Activated CD4-positive, alpha-beta T cell treated with anti-CD3 and anti-CD28 coated beads for 1 hour (primary cell): Measurements from ENCODE around the gene ZNF496.
A peak's percentile ranks its signal among the peaks of the same experiment; 100 is the strongest.
"Not testable (repeated sequence)": the region's sequence is repeated elsewhere in the genome, so short reads cannot be mapped to it uniquely, and the experiment has no call there.

Experiments used
- DNase-seq: peaks from one replicate; pipeline ENCODE4 v3.0.0-alpha.2; 2020

Gene ZNF496

GRCh38 chr1:247358920-247359319 lies 27.3 kb upstream of the ZNF496 start:
- DNase-seq = no peak

DNA sequence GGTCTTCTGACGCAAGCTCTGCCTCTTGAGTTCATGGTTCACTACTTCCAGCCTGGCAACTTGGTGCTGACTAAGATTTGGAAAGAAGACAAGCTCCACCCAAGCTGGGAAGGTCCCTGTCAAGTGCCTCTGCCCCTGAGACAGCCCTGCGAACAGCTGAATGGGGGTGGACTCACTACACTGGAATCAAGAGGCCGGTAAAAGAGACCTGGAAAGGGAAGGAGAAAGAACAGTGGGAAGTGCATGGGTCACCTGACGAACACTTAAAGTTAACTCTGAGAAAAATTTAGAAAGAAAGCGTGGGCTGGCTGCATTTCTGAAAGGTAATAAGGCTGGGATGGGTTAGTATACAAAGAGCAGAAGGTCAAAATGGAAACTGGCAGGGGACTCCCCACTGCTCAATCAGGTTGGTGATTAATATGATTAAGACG lies 26.1 kb upstream of the ZNF496 start:
- no peak for DNase-seq

DNA sequence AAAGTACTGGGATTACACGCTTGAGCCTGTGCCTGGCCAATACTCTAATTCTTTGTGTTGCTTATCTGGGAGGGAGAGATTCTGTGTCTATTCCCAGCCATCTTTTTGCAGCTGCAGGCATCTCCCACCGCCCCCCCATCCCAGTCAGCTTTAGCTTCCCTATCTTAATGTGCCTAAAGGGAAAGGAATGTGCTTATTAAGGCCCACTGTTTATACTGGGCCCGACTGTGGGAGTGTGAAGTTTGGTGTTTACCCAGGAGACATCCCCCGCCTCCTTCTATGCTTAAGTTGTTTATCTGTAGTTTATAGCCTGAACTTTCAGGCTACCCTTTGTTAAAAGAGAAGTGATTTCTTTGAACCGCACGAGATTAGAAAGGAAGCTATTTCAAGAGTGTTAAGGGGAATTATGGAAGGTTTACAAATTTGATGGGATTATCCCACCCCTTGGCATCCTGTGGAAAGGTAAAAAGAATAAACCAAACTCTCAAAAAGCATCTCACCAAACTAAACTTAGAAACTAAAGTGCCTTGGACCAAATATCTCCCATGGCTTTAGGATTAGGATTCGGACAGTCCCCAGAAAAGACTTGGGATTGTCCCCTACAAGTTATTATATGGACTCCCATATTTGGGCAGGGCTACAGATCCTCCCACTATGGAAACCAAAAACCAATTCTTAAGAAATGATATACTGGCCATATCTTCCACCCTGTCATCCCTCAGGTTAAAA lies 25.5 kb upstream of the ZNF496 start:
- DNase-seq = no peak

- DNase-seq = not testable (repeated sequence)
Observed at GRCh38 chr1:247355160-247355559, 23.5 kb upstream of the ZNF496 start.

- DNase-seq = no peak
Observed at GRCh38 chr1:247352175-247352574, 20.5 kb upstream of the ZNF496 start.

DNA sequence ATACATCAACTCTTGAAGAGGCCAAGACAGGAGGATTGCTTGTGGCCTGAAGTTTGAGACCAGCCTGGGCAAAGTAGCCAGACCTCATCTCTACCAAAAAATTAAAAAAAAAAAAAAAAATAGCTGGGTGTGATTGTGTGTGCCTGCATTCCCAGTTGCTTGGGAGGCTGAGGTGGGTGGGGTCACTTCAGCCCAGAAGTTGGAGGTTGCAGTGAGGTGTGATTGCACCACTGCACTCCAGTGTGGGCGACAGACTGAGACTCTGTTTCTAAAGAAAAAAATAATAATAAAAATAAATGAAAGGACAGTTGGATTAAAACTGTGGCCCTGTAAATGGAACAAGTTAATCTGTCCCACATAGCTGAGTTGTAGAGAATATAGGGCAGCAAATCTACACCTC lies 18.9 kb upstream of the ZNF496 start:
- DNase-seq = no peak

DNA sequence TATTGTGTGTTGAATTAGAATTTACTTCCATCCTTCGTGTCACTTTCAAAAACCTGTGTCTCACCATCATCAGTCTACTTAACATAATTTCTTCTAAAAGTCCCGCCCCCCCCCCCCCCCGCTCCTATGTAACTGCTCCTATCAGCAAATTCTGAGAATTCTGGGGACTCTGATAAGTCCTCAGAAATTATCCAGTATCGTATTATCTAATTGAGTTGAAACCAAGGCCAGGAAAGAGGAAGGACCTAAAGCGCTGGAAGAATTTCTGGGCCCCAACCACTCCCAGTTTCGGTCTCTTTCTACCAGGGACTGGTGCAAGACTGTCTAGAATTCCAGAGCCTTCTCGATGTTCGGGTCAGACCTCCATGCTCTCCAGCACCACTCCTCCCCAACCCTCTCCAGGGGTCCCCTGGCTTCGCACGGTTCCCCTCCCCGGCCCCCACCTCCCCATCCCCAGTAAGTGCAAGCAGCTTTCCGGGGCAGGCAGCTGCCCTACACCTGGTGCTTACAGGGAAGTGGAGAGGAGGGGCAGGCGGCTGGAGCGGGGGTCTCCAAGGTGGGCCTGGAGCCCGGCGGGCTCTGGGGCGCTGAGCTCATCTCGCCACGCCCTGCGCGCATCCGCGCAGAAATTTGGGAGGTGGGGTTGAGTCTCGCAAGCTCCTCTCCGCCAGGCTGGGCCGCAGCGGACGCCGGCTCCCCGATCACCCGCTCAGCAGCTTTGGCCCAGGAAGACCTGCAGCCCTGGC lies 16.0 kb upstream of the ZNF496 start:
- no peak for DNase-seq

DNA sequence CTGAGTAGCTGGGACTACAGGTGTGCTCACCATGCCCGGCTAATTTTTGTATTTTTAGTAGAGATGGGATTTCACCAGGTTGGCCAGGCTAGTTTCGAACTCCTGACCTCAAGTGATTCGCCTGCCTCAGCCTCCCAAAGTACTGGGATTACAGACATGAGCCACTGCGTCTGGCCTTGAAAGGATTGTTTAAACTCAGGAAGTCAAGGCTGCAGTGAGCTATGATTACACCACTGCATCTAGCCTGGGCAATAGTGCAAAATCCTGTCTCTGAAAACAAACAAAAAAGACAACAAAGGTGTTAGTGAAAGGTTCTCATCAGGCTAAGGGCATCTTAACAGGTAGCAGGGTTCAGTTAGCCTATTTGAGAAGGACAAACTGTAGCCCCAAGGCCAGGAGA lies 14.2 kb upstream of the ZNF496 start:
- DNase-seq = no peak

- DNase-seq = no peak
Observed at GRCh38 chr1:247343801-247344200, 12.1 kb upstream of the ZNF496 start.

- no peak for DNase-seq
Observed at GRCh38 chr1:247338723-247339275, 7.1 kb upstream of the ZNF496 start.

DNA sequence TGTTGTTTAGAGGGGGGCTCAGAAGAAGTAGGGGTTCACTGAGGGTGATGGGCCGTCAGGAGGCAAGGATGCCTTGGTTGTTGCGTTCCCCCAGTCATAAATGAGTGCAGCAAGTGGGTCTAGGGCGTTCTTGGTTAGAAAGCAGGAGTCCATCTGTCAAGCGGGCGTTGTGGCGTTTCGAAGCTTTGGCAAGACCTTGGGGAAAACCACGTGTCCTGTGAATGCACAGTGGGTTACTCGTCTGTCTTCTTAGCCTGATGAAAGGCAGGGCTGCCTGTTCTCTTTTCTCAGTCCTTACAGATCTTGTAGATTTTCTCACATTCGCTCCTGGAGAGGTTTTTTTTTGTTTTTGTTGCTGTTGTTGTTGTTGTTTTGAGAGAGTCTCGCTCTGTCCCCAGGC lies 6.3 kb upstream of the ZNF496 start:
- DNase-seq = no peak

- DNase-seq = no peak
Observed at GRCh38 chr1:247337250-247337746, 5.6 kb upstream of the ZNF496 start.

- no peak for DNase-seq
Observed at GRCh38 chr1:247336390-247336789, 4.7 kb upstream of the ZNF496 start.

GRCh38 chr1:247335882-247336281 lies 4.2 kb upstream of the ZNF496 start:
- DNase-seq = no peak

DNA sequence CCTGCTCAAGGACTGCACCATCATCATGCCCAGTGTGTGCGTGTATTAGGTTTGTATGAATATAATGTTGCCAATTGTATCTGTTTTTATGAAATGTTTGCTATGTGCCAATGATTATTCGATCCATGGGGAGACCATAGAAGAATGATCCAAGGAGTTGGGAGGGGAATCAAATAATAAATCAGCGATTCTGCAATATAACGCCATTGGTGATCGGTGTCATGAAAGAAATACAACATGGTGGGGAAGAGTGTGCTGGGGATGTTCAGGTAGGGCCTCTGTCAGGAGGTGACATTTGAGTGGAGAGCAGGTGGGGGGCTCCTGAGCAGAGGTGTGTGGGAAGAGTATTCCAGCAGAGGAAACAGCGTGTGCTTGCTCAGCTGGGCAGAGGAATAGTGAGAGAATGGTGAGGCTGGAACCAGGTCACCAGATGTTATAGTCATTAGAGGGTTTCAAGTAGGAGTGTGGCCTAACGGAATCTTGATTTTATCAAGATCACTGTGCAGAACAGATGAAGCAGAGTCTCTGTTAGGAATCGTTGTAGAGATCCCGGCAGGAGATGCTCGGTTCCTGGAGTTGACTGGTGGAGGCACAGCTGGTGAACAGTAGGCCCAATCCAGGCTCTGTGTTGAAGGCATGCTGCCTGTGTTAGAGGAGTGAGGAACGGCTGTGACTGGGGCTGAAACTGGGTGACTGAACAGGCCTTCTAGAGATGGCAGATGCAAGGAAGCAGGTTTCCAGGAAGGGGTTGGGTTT lies 2.9 kb upstream of the ZNF496 start:
- no peak for DNase-seq

DNA sequence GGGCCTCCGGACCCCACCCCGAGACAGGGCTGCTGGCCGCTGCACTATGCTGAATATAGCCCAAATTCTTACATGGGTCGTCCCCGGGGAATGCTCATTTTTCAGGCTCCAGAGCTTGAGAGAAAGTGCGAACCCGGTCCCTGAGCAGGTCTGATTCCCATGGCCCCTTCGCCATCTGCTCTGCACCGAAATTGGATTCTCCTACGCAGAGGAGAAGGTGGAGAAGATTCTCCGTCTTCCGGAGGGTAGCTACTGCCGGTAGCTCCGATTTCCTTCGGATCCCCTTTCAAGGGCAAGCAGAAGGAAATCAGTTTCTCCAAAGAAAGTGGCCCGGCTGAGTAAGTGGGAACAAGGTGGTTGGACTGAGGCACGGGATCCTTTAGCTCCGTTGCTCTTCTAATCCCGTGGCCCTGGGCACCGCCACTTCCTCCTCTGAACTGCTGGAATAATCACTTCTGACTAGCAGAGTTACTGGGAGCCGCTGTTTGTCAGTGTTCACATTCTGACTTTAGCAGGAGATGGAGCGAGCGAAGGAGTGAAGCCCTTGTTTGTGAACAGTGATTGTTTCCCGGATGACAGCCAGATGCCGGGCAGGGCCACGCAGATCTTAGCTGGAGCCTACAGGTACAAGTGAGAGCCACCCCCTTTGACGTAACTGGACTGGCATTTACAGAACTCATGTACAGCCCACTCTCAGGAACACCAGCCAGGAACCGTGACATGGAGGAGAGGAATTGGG lies 1.1 kb upstream of the ZNF496 start:
- DNase-seq = no peak

DNA sequence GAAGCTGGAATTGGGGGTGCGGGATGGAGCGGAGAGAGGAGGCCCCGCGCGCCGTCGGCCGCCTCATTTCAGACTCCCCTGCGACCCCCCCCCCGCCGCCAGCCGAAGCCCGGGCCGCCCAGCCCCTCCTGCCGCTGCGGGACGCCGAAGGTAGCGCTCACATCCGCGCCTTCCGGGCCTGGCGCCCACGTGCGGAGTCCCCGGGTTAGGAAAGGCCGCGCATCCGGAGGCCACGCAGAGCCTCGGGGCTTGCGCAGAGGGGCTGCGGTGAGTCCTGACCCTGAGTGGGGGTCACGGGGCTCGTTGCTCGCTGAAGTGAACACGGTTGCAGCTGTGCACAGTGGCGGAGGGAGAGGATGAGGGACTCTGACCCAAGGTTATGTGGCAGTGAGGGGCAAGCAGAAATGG lies 552 bp upstream of the ZNF496 start:
- peak; percentile 28 for DNase-seq

- DNase-seq = peak; percentile 53
Observed at GRCh38 chr1:247331172-247331524, 519 bp downstream of the ZNF496 start.

DNA sequence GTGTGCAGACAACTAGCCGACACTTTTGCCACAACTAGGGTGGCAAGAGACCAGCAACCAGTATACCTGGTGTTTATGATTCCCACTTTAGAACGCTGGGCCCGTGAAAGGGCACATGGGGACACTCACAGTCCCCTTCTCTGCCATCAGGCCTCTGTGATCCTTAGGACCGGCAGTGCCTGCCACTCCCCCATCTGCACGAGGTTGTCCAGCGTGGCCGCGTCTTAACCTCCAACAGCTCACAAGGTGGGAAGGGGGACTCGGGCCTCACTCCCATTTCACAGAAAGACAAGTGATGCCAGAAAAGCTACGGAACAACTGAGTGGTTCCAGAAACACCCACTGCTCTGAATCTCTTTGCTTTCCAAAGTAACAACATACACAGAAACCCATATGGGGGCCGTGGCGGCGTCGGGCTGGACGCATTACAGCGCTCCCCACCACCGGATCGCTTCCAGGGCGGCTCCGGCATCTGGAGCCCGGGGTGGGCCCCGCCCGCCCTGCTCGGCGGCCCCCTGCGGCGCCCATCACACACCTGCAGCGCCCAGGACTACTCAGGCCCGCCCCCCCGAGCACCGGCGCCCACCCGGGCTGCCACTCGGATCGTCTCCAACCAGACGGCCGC lies 1.0 kb downstream of the ZNF496 start:
- DNase-seq = no peak

DNA sequence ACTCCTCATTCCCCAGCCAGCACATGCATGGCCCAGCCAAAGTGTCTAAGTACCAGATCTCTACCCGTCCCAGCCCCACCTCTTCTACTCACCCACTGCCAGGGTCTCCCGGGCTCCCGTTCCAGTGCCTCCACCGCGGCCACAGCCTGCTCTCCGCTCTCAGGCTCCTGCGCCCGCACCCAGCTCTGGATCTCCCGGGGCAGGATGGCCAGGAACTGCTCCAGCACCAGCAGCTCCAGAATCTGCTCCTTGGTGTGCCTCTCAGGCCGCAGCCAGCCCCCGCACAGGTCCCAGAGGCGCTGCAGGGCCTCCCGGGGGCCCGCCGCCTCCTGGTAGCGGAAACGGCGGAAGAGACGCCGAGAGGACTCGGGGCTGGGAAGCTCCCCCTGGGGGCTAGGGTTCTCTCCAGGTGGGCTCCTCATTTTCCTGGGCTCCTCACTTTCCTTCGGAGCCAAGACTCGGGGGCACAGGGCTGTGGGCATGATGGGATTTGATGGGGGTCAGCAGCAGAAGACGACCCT lies 2.5 kb downstream of the ZNF496 start:
- DNase-seq = no peak

DNA sequence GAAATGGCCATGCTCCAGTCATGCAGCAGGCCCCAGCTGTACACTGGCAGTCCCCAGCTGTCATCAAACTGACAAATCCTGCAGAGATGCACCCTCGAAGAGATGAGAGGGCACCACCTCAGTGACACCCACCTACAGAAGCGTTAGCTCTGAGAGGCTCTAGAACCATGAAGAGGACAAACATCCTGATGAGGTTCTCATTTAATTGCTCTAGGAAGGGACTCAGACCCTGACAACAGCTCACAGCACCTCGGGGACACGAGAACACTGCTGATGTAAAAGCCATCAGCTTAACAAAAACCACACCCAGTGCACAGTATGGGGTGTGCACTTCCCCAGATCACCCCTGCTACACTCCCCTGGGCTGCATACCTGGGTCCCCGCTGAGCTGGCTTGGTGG lies 3.4 kb downstream of the ZNF496 start:
- no peak for DNase-seq
